ENCODE measurements around the gene TEAD2. TPM values are rescaled to one million over a fixed set of nuclear protein-coding genes. Genes with fewer than 3 reads are reported as not detected.
"Not testable (repeated sequence)": the region's sequence is repeated elsewhere in the genome, so short reads cannot be mapped to it uniquely, and the experiment has no call there.

TEAD2 gene
- total RNA-seq, 1 donor from 2014 or later = 31.3 TPM

DNA sequence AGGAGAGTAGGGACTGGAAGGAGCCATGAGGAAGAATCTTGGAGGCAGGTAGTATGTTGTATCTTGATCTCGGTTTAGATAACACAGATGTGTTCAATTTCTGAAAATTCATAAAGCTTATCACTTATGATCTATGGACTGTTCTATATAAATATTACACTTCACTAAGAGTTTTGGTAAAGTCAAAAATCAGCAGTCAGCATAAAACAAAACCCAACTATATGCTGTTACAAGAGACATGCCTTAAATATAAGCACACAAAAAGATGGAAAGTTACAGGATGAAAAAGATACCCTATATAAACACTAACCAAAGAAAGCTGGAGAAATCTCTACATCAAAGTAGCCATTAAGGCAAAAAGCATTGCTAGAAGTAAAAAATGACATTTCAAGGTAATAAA, 21.4 kb upstream of the TEAD2 start:
- H3K27me3 ChIP-seq (ENCODE audit: control insufficient read depth in 3 of 3, insufficient read depth in 3 of 3, low read length in 3 of 3) = peaks cover 0 to 6% (median 3%) of the 10 kb centered on the region in 3 donors
- H3K9ac ChIP-seq (ENCODE audit: low read depth in 1 of 3, low read length in 3 of 3) = no peak overlapping the region
- peaks cover 0 to 3% (median 0%) of the 10 kb centered on the region in 3 donors for H3K9me3 ChIP-seq (ENCODE audit: control insufficient read depth in 3 of 3, low read length in 3 of 3)

GRCh38 chr19:49382639-49383038, 20.4 kb upstream of the TEAD2 start:
- no peaks in the 10 kb centered on the region for H3K36me3 ChIP-seq (ENCODE audit: control insufficient read depth in 3 of 3, insufficient read depth in 3 of 3, low read length in 3 of 3)
- H3K9ac ChIP-seq (ENCODE audit: low read depth in 1 of 3, low read length in 3 of 3) = no peak overlapping the region
- H3K4me3 ChIP-seq (ENCODE audit: low read length in 3 of 3) = no peak overlapping the region
- H3K27ac ChIP-seq (ENCODE audit: low read depth, low read length) = no peak overlapping the region
- no peaks in the 10 kb centered on the region for H3K4me1 ChIP-seq (ENCODE audit: control insufficient read depth in 3 of 3, insufficient read depth in 3 of 3, low read length in 3 of 3)
- peaks cover 0 to 3% (median 0%) of the 10 kb centered on the region in 3 donors for H3K27me3 ChIP-seq (ENCODE audit: control insufficient read depth in 3 of 3, insufficient read depth in 3 of 3, low read length in 3 of 3)
- peaks cover 0 to 3% (median 0%) of the 10 kb centered on the region in 3 donors for H3K9me3 ChIP-seq (ENCODE audit: control insufficient read depth in 3 of 3, low read length in 3 of 3)

More for the DNA sequence above, 21.4 kb upstream of the TEAD2 start:
- no peaks in the 10 kb centered on the region for H3K4me1 ChIP-seq (ENCODE audit: control insufficient read depth in 3 of 3, insufficient read depth in 3 of 3, low read length in 3 of 3)
- no peak overlapping the region for H3K4me3 ChIP-seq (ENCODE audit: low read length in 3 of 3)
- H3K27ac ChIP-seq (ENCODE audit: low read depth, low read length) = no peak overlapping the region
- H3K36me3 ChIP-seq (ENCODE audit: control insufficient read depth in 3 of 3, insufficient read depth in 3 of 3, low read length in 3 of 3) = no peaks in the 10 kb centered on the region

DNA sequence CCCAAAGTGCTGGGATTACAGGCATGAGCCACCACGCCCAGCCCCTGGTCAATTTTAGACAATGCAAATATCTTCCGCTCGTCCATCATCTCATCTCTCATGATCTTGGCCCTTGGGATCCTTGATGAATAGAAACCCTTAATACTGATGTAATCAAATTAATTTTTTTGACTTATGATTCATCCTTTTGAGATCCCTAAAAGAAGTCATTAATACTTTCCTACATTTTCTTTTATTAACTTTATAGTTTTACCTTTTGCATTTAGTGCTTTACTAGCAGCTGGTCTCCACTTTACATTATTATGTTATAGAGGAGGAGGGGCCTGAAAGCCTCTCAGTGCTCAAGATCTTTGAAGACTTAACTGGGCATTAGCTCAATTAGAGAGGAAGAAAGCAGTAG, 18.2 kb upstream of the TEAD2 start:
- peaks cover 6 to 7% (median 7%) of the 10 kb centered on the region in 3 donors for H3K27me3 ChIP-seq (ENCODE audit: control insufficient read depth in 3 of 3, insufficient read depth in 3 of 3, low read length in 3 of 3)
- H3K27ac ChIP-seq (ENCODE audit: low read depth, low read length) = no peak overlapping the region

GRCh38 chr19:49378512-49378911, 16.3 kb upstream of the TEAD2 start:
- peaks cover 10 to 14% (median 13%) of the 10 kb centered on the region in 3 donors for H3K27me3 ChIP-seq (ENCODE audit: control insufficient read depth in 3 of 3, insufficient read depth in 3 of 3, low read length in 3 of 3)
- H3K36me3 ChIP-seq (ENCODE audit: control insufficient read depth in 3 of 3, insufficient read depth in 3 of 3, low read length in 3 of 3) = no peaks in the 10 kb centered on the region
- H3K4me3 ChIP-seq (ENCODE audit: low read length in 3 of 3) = no peak overlapping the region
- H3K9ac ChIP-seq (ENCODE audit: low read depth in 1 of 3, low read length in 3 of 3) = no peak overlapping the region
- no peaks in the 10 kb centered on the region for H3K4me1 ChIP-seq (ENCODE audit: control insufficient read depth in 3 of 3, insufficient read depth in 3 of 3, low read length in 3 of 3)
- peaks cover 0 to 3% (median 0%) of the 10 kb centered on the region in 3 donors for H3K9me3 ChIP-seq (ENCODE audit: control insufficient read depth in 3 of 3, low read length in 3 of 3)
- no peak overlapping the region for H3K27ac ChIP-seq (ENCODE audit: low read depth, low read length)

More for the DNA sequence above, 18.2 kb upstream of the TEAD2 start:
- H3K36me3 ChIP-seq (ENCODE audit: control insufficient read depth in 3 of 3, insufficient read depth in 3 of 3, low read length in 3 of 3) = no peaks in the 10 kb centered on the region
- H3K4me1 ChIP-seq (ENCODE audit: control insufficient read depth in 3 of 3, insufficient read depth in 3 of 3, low read length in 3 of 3) = no peaks in the 10 kb centered on the region
- no peak overlapping the region for H3K9ac ChIP-seq (ENCODE audit: low read depth in 1 of 3, low read length in 3 of 3)
- peaks cover 0 to 3% (median 0%) of the 10 kb centered on the region in 3 donors for H3K9me3 ChIP-seq (ENCODE audit: control insufficient read depth in 3 of 3, low read length in 3 of 3)
- H3K4me3 ChIP-seq (ENCODE audit: low read length in 3 of 3) = no peak overlapping the region

DNA sequence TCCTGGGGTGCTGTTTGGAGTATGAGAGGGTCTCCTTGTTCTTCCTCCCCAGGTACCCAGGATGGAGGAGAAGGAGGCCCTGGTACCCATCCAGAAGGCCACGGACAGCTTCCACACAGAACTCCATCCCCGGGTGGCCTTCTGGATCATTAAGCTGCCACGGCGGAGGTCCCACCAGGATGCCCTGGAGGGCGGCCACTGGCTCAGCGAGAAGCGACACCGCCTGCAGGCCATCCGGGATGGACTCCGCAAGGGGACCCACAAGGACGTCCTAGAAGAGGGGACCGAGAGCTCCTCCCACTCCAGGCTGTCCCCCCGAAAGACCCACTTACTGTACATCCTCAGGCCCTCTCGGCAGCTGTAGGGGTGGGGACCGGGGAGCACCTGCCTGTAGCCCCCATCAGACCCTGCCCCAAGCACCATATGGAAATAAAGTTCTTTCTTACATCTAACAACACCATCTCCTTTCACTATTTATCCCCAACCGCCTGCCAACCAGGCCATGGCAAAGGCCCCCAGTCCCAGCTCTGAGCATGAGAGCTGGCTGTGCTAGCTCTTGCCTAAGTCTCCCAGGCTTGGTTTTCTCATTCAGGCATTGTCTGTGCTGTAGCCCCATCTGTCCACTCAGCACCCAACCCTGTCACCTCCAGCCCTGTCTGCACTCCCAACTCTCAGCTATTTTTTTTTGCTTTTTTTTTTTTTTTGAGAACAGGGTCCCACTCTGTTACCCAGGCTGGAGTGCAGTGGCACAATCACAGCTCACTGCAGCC, 12.6 kb upstream of the TEAD2 start:
- Histone ChIP-seq H3K36me3 (ENCODE audit: control insufficient read depth in 3 of 3, insufficient read depth in 3 of 3, low read length in 3 of 3) (no peaks in the 10 kb centered on the region), H3K9ac (ENCODE audit: low read depth in 1 of 3, low read length in 3 of 3) (no peak overlapping the region), H3K27me3 (ENCODE audit: control insufficient read depth in 3 of 3, insufficient read depth in 3 of 3, low read length in 3 of 3) (peaks cover 7 to 14% (median 13%) of the 10 kb centered on the region in 3 donors), H3K4me3 (ENCODE audit: low read length in 3 of 3) (no peak overlapping the region), H3K4me1 (ENCODE audit: control insufficient read depth in 3 of 3, insufficient read depth in 3 of 3, low read length in 3 of 3) (no peaks in the 10 kb centered on the region), H3K27ac (ENCODE audit: low read depth, low read length) (no peak overlapping the region), H3K9me3 (ENCODE audit: control insufficient read depth in 3 of 3, low read length in 3 of 3) (no peaks in the 10 kb centered on the region)

DNA sequence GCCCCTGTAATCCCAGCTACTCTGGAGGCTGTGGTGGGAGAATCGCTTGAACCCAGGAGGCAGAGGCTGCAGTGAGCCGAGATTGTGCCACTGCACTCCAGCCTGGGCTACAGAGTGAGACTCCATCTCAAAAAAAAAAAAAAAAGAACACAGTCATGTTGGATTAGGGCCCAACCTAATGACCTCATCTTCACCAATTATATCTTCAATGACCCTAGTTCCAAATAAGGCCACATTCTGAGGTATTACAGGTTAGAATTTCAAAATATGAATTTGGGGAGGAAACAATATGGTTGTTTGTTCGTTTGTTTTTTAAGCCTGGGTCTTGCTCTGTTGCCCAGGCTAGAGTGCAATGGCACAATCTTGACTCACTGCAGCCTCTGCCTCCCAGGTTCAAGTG, 11.0 kb upstream of the TEAD2 start:
- H3K9ac ChIP-seq (ENCODE audit: low read depth in 1 of 3, low read length in 3 of 3) = not testable (repeated sequence)

DNA sequence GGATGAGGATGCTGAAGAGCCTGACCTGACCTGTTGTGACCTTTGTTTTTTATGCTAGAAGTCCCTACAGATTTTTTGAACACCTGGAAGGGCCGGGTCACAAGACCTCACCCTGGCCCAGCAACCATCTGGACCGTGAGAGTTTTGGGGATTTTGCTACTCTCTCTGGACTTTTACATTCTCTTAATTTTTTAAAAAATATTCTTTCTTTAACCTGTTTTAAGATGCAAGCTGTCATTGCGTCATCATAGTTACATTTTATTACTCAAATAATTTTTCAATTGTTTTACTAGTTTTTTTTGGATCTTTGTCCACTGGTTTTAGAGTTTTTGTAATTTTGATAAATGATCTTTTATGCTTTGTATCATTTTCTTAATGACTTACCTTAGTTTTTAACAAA, 9.0 kb upstream of the TEAD2 start:
- H3K9ac ChIP-seq (ENCODE audit: low read depth in 1 of 3, low read length in 3 of 3) = no peak overlapping the region
- H3K27me3 ChIP-seq (ENCODE audit: control insufficient read depth in 3 of 3, insufficient read depth in 3 of 3, low read length in 3 of 3) = peaks cover 6 to 12% (median 11%) of the 10 kb centered on the region in 3 donors
- H3K27ac ChIP-seq (ENCODE audit: low read depth, low read length) = no peak overlapping the region
- no peak overlapping the region for H3K4me3 ChIP-seq (ENCODE audit: low read length in 3 of 3)
- peaks cover 2 to 5% (median 4%) of the 10 kb centered on the region in 3 donors for H3K9me3 ChIP-seq (ENCODE audit: control insufficient read depth in 3 of 3, low read length in 3 of 3)
- no peaks in the 10 kb centered on the region for H3K4me1 ChIP-seq (ENCODE audit: control insufficient read depth in 3 of 3, insufficient read depth in 3 of 3, low read length in 3 of 3)
- no peaks in the 10 kb centered on the region for H3K36me3 ChIP-seq (ENCODE audit: control insufficient read depth in 3 of 3, insufficient read depth in 3 of 3, low read length in 3 of 3)

More for the DNA sequence above, 11.0 kb upstream of the TEAD2 start:
- H3K4me1 ChIP-seq (ENCODE audit: control insufficient read depth in 3 of 3, insufficient read depth in 3 of 3, low read length in 3 of 3); H3K27ac ChIP-seq (ENCODE audit: low read depth, low read length); H3K36me3 ChIP-seq (ENCODE audit: control insufficient read depth in 3 of 3, insufficient read depth in 3 of 3, low read length in 3 of 3); H3K9me3 ChIP-seq (ENCODE audit: control insufficient read depth in 3 of 3, low read length in 3 of 3); H3K4me3 ChIP-seq (ENCODE audit: low read length in 3 of 3): not testable (repeated sequence)
- H3K27me3 ChIP-seq (ENCODE audit: control insufficient read depth in 3 of 3, insufficient read depth in 3 of 3, low read length in 3 of 3) = peaks cover 7 to 15% (median 14%) of the 10 kb centered on the region in 3 donors

DNA sequence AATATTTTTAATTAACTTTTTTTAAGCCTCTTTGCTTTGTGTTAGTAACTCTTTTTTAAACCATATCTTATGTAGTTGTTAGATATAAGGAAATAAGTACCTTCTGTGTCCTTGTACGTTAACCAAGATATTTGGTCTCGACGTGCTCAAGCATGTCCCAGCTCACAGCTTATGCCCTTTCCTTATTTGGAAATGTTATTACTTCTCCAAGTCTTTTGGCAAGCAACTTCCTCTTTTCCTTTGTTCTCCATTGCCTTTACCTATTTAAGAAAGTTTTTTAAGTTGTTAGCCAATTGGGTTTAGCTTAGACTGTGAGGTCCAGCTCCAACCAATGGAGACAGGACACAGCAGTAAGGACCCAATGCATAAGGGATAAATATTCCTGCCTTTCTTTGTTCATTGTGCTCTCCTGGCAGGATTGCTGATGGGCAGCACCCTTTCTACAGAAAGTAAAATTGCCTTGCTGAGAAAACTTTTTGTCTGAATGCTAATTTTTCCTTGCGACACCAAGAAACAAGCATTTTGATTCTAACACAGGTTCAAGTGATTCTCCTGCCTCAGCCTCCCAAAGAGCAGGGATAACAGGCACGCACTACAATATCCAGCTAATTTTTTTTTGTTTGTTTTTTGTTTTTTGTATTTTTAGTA, 6.6 kb upstream of the TEAD2 start:
- no peak overlapping the region for H3K4me3 ChIP-seq (ENCODE audit: low read length in 3 of 3)
- H3K27ac ChIP-seq (ENCODE audit: low read depth, low read length) = no peak overlapping the region
- H3K4me1 ChIP-seq (ENCODE audit: control insufficient read depth in 3 of 3, insufficient read depth in 3 of 3, low read length in 3 of 3) = peaks cover 0 to 1% (median 0%) of the 10 kb centered on the region in 3 donors
- peaks cover 2 to 5% (median 4%) of the 10 kb centered on the region in 3 donors for H3K9me3 ChIP-seq (ENCODE audit: control insufficient read depth in 3 of 3, low read length in 3 of 3)
- H3K27me3 ChIP-seq (ENCODE audit: control insufficient read depth in 3 of 3, insufficient read depth in 3 of 3, low read length in 3 of 3) = peaks cover 0 to 19% (median 1%) of the 10 kb centered on the region in 3 donors
- H3K36me3 ChIP-seq (ENCODE audit: control insufficient read depth in 3 of 3, insufficient read depth in 3 of 3, low read length in 3 of 3) = no peaks in the 10 kb centered on the region
- no peak overlapping the region for H3K9ac ChIP-seq (ENCODE audit: low read depth in 1 of 3, low read length in 3 of 3)

DNA sequence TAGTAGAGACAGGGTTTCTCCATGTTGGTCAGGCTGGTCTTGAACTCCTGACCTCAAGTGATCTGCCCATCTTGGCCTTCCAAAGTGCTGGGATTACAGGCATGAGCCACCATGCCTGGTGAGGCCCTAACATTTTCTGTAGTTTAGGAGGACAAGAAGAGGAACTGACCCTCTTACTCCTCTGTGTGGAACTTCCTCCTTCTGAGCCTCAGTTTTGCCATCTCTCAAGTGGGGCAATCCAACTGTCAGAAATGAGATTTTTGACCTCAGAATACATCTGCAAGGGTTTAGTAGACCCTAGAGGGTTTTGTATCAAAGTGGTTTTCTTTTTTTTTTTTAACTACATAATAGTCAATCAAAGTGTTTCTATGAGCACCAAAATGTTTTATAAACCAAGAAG, 3.9 kb upstream of the TEAD2 start:
- no peak overlapping the region for H3K27ac ChIP-seq (ENCODE audit: low read depth, low read length)
- H3K4me1 ChIP-seq (ENCODE audit: control insufficient read depth in 3 of 3, insufficient read depth in 3 of 3, low read length in 3 of 3) = peaks cover 9 to 13% (median 10%) of the 10 kb centered on the region in 3 donors
- H3K9ac ChIP-seq (ENCODE audit: low read depth in 1 of 3, low read length in 3 of 3) = no peak overlapping the region
- peaks cover 2 to 5% (median 4%) of the 10 kb centered on the region in 3 donors for H3K9me3 ChIP-seq (ENCODE audit: control insufficient read depth in 3 of 3, low read length in 3 of 3)
- H3K27me3 ChIP-seq (ENCODE audit: control insufficient read depth in 3 of 3, insufficient read depth in 3 of 3, low read length in 3 of 3) = peaks cover 0 to 38% (median 18%) of the 10 kb centered on the region in 3 donors
- H3K36me3 ChIP-seq (ENCODE audit: control insufficient read depth in 3 of 3, insufficient read depth in 3 of 3, low read length in 3 of 3) = no peaks in the 10 kb centered on the region
- H3K4me3 ChIP-seq (ENCODE audit: low read length in 3 of 3) = no peak overlapping the region
